Keratinocyte (primary cell): ENCODE measurements around the gene IGFBP5.

ENCODE experiments used
- EZH2 ChIP-seq: IDR thresholded peaks from one replicate; pipeline ENCODE4 v1.6.1; 2012; ENCODE audit warnings: inconsistent platforms, mild to moderate bottlenecking, low read length, moderate library complexity
- TF ChIP-seq, protein P1 (sequence below), 3 experiments: IDR thresholded peaks in 1 of 3; conservative IDR thresholded peaks in 1 of 3; optimal IDR thresholded peaks in 1 of 3; 2 replicates in 2 of 3; 3 replicates in 1 of 3; pipeline versions ENCODE3 to v1.5.1; 2011; ENCODE audit warnings: low read length in 3 of 3, mild to moderate bottlenecking in 3 of 3, moderate library complexity in 2 of 3, control low read depth in 1 of 3, inconsistent platforms in 1 of 3; ENCODE audit not compliant: insufficient read depth in 2 of 3; ENCODE audit errors: extremely low read depth in 1 of 3

DNA sequence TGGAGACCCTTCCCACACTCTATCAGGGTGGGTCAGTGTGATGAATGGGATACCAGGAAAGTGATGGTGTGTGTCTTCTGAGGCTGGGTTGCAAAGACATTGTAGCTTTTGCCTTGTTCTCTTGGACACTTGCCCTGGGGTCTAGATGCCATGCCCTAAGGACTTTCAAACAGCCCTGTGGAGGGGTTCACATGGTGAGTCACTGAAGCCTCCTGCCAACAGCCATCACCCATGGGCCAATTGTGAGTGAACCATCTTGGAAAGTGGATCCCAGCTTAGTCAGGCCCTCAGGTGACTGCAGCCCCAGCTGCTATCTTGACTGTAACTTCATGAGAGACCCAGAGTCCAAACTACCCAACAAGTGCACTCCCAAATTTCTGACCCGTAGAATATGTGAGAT lies 25.8 kb upstream of the IGFBP5 start:
- TF ChIP-seq, protein P1, sequence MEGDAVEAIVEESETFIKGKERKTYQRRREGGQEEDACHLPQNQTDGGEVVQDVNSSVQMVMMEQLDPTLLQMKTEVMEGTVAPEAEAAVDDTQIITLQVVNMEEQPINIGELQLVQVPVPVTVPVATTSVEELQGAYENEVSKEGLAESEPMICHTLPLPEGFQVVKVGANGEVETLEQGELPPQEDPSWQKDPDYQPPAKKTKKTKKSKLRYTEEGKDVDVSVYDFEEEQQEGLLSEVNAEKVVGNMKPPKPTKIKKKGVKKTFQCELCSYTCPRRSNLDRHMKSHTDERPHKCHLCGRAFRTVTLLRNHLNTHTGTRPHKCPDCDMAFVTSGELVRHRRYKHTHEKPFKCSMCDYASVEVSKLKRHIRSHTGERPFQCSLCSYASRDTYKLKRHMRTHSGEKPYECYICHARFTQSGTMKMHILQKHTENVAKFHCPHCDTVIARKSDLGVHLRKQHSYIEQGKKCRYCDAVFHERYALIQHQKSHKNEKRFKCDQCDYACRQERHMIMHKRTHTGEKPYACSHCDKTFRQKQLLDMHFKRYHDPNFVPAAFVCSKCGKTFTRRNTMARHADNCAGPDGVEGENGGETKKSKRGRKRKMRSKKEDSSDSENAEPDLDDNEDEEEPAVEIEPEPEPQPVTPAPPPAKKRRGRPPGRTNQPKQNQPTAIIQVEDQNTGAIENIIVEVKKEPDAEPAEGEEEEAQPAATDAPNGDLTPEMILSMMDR (optimal IDR thresholded peaks at IDR 0.05 in 1 of 3, IDR thresholded peaks at IDR 0.05 in 1 of 3, conservative IDR thresholded peaks at IDR 0.05 in 1 of 3; ENCODE audit: extremely low read depth in 1 of 3, insufficient read depth in 2 of 3, low read length in 3 of 3), result no peak
- TF ChIP-seq EZH2, result no peak
